EL (cell line): Measurements from ENCODE around the gene ZC3H10.

Source experiments
- DNase-seq: peaks from one replicate; pipeline ENCODE4 v3.0.0-alpha.2; 2016

The ZC3H10 gene

GRCh38 chr12:56156464-56157200, 38.6 kb downstream of the ZC3H10 start:
- peak; percentile 57 for DNase-seq

DNA sequence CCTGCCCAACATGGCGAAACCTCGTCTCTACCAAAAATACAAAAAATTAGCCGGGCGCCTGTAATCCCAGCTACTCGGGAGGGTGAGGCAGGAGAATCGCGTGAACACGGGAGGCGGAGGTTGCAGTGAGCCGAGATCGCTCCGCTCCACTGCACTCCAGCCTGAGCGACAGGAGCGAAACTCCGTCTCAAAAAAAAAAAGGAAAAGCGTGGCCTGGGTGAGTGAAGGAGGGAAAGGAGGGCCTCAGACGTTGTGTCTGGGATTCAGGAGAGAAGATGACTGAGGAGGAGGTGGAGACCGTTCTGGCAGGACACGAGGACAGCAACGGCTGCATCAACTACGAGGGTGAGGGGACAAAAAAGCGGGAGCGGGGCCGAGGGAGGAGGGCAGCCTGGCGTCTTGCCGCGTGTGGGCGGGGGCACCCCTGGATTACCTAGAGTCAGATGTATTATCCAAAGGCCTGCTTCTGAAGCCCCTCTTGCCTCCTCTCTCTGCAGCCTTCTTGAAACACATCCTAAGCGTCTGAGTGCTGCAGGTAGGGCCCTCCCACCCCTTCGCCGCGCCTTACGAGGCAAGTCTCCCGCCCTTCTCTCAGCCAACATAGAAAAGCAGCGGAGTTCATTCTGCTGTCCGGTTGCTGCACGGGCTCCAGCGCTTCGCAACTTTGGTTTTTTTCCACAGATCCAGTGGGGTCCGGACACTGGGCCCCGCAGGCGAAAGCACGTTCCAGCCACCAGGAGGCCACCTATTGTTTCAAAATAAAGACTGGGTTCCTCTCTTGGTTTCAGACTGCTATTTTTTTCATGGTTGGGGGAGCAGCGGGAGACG, 39.3 kb downstream of the ZC3H10 start:
- DNase-seq, result peak; percentile 92

- DNase-seq, result peak; percentile 98
Observed at GRCh38 chr12:56158029-56158925, 40.2 kb downstream of the ZC3H10 start, which contains the start of gene MYL6. Gene MYL6 (plus strand): TSS chr12:56158359. CDS start chr12:56158402, 43 bp downstream.

- DNase-seq, result peak; percentile 74
Observed at GRCh38 chr12:56158926-56159461, 40.9 kb downstream of the ZC3H10 start.

- peak; percentile 9 for DNase-seq
Observed at GRCh38 chr12:56159482-56160192, 41.6 kb downstream of the ZC3H10 start.

GRCh38 chr12:56160193-56160763, 42.2 kb downstream of the ZC3H10 start:
- peak; percentile 70 for DNase-seq

- no peak for DNase-seq
Observed at GRCh38 chr12:56160894-56161689, 43.0 kb downstream of the ZC3H10 start.

DNA sequence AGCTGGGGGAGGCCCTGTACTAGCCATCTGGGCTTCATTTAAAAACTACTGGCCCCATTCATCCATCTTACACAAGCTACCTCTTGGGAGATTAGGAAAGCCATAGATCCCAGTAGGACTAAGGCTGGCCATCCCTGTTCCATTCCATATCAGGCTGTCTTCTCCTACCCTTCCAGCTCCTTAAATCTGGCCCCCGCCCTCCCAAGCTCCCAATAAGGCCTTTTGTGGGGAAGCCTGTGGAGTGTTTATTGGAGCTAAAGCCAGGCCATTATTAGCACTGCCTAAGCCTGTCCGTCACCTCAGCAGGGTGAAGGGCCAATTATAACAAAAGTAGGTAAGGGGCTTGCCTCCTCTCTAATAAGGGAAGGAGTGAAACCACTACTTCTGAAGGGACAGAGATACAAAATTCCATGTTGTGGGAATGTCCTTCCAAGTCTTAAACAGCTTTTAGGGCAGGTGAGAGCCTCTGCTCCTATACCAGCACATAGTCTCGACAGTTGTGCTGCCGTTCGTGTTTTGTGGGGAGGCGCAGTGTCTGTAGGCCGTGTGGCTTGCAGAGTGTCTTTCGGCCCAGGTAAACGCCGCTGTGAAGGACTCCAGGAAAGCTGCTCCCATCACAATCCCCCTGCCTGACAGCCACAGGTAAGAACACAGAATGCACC, 43.8 kb downstream of the ZC3H10 start:
- peak; percentile 23 for DNase-seq

GRCh38 chr12:56162468-56163290, 44.6 kb downstream of the ZC3H10 start:
- peak; percentile 33 for DNase-seq

GRCh38 chr12:56163533-56164344, 45.7 kb downstream of the ZC3H10 start:
- peak; percentile 28 for DNase-seq

GRCh38 chr12:56164345-56164729, 46.3 kb downstream of the ZC3H10 start:
- peak; percentile 26 for DNase-seq

DNA sequence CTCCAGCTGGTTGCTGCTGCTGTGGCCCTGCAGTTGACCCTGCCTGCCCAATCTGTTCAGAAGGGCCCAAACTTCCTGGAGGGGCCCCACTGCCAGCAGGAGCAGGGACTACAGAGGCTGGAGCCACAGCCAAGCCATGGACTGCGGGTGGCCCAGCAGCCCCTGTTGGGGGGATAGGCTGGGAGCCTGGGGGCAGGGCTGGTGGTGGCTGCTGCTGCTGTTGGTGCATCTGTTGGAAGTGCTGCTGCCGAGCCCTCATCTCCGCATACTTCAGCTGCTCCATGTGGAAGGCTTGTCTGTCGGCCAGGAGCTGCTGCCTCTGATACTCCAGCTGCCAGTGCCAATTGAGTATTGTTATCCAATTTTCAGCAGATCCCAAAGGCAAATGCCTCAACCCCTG, 47.3 kb downstream of the ZC3H10 start:
- no peak for DNase-seq

DNA sequence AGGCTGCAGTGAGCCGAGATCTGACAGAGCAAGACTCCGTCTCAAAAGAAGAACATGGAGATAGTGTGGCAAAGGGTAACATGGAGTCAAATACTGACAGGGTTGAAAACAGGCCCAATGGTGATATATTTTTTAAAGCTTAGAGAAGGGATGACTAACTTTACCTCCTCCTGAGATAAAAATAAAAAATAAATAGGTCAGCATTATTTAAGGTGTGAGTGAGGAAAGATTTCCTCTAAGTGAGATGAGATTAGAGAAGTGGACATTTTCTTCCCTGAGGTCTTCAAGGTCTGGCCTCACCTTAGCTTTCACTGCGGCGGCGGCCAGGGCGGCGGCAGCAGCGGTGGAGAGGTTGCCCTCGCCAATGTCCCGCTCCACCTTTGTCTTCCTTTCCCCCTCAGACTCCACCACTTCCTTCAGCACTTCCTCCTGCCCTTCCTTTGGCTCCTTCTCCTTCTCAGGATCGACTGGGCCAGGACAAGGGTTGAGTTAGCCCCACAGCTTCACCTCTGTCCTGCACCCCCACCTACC, 51.2 kb downstream of the ZC3H10 start:
- no peak for DNase-seq

- DNase-seq, result no peak
Observed at GRCh38 chr12:56172839-56173238, 54.8 kb downstream of the ZC3H10 start.
